NCI-H1105 treated with DMSO at 0.1 percent for 48 hours (cell line): Measurements from ENCODE around the gene DOCK2.

Experiments used
- DNase-seq: peaks from one replicate; lab custom pipeline; 2025; lab: John Stamatoyannopoulos, UW

The DOCK2 gene

GRCh38 chr5:169905017-169905416 is 267.9 kb downstream of the DOCK2 start:
- DNase-seq, result no peak

DNA sequence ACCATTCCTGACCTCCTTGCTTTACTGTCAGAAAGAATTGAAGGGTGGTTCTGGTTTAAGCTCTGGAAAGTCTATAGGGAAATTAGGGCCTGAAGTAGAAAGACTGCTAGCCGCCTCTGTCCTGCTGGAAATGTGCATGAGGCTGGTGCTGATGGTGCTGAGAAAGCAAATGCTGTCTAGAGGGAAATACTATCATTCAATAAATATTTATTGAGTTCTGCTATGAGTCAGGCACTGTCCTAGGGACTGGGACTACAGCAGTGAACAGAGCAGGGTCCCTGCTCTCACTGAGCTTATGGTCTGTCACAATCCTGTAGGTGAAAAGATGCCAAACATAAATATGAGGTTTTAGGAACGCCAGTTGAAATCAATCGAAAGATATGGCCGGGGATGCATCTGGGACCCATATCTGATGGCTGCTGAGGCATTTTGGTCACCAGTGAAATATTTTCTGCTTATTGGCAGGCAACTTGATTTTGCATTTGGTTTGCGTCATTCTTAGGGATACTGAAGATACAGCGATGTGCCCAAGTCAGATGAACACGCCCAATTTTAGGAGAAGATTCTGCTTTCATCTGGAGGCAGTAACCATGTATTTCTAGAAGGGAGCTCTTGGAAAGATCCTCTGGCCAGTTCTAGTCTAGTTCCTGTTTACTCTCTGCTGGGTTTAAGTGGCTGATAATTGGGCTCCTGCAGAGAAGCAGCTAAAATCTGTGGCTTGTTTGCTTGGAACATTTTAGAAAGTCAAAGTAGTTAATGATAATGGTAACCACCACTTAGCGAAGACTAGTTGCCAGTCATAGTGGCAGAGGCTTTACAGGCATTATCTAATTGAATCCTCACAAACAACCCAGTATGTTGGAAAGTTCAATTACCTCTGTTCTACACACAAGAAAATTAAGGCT is 269.9 kb downstream of the DOCK2 start:
- peak; percentile 71 for DNase-seq

DNA sequence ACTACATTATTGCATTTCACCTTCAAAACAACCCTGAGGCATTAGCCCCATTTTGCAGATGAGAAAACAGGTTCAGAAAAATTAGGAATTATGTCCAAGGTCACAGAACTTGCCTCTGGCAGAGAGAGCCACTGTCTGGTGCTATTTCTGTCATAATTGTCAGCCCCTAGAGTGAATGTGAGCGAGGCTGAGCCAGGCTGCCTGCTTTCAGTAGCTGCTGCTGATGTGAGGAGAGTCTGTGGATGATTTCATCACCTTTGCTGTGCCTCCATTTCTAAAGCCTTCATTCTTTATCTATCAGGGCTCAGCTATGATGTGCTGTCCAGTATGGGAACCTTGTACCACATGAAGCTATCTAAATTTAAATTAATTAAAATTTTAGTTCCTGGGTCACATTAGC is 271.8 kb downstream of the DOCK2 start:
- DNase-seq, result no peak

GRCh38 chr5:169909945-169910344 is 272.9 kb downstream of the DOCK2 start:
- DNase-seq, result no peak

DNA sequence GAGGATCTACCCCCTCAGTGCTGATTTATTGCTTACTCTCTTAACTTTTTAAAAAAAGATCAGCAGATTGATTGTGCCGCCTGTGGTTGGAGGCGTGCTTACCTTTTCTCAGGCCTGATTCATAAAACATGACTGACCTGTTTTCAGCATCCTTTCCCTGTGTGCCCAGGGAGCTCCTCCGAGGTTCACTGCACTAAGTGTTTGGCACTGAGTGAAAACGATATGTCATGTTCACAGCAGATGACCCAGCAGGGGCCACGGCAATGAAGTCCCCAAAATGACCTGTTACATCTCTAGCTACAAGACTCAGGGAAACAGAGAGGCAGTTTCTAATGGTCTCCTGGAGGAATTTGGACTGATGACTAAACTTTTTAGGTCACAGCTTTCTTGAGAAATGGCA is 273.3 kb downstream of the DOCK2 start:
- no peak for DNase-seq

DNA sequence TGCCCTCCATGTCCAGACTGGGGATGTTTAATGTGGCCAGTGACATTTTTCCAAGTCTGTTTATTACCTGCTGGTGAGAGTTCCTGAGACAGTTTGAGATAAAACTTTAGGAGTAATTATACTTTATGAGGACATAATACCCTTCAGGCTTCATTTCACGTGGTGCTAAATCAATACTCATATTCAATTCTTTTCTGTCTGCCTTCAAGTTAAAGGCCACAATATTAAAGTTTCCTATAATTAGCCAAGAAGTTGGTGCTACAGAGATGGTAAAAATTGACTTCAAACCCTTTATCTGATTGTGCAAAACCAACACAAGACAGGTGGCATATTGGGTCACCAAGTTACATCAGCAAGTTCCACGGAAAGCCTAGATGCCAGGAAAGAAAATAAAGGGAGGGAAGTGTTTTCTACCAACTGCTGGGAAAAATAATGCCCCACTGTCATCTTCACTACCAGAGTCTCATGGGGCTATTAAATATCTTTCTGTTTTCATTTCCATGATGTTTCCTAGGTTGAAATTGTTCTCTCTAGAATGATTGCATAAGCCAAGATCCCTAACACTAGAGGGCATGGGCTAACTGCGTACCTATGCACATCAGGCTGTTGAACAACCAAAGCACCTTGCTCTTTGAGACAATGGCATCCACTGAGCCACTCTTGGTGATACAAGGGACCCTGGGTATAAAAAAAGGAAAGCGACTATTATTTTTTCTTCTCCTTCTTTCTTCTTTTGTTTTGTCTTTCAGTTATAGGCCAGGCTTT is 274.6 kb downstream of the DOCK2 start:
- DNase-seq, result no peak

- no peak for DNase-seq
Observed at GRCh38 chr5:169913479-169913878, 276.4 kb downstream of the DOCK2 start.

- DNase-seq, result no peak
Observed at GRCh38 chr5:169914766-169915165, 277.7 kb downstream of the DOCK2 start.

- no peak for DNase-seq
Observed at GRCh38 chr5:169917500-169917899, 280.4 kb downstream of the DOCK2 start.

- no peak for DNase-seq
Observed at GRCh38 chr5:169918228-169918627, 281.2 kb downstream of the DOCK2 start.

GRCh38 chr5:169920474-169920873 is 283.4 kb downstream of the DOCK2 start:
- no peak for DNase-seq

DNA sequence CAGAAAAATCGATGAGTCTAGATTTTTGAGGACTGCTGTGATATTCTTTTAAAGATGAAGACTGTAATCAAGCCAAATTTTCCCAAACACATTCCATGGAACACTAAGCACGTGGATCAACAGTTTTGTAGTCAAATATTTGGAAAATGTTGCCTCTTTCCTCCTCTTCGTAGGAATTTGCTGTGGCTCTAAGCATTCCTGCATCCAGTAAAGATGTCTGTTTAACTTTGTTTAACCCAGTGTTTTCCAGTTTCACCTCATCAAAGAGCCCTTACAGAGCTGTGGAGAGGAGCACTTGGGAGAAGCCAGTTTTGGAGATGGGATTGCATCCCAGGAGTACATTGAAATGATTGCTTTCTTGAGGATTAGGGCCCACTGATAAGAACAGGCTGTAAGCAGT is 284.3 kb downstream of the DOCK2 start:
- no peak for DNase-seq

DNA sequence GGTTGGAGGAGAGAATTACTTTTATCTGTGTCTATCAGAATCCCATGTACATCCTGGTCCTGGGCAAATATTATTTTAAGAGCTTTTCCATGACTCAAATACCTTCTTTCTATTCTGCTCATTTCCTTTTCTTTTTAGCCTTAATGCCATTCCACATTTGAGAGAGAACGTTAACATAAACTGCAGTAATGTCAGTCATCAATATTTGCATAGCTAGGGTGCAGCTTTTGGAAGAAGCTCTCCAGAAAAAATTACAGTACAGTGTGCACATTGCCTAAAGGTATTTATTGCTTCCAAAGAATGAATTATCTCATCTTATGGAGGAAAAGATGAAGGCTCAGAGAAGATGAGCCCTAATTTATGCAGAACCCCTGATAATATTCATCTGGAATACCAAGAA is 284.9 kb downstream of the DOCK2 start:
- DNase-seq, result no peak

GRCh38 chr5:169922474-169922873 is 285.4 kb downstream of the DOCK2 start:
- DNase-seq, result no peak

- no peak for DNase-seq
Observed at GRCh38 chr5:169923988-169924387, 286.9 kb downstream of the DOCK2 start.

GRCh38 chr5:169933127-169933526 is 296.1 kb downstream of the DOCK2 start:
- DNase-seq, result no peak

DNA sequence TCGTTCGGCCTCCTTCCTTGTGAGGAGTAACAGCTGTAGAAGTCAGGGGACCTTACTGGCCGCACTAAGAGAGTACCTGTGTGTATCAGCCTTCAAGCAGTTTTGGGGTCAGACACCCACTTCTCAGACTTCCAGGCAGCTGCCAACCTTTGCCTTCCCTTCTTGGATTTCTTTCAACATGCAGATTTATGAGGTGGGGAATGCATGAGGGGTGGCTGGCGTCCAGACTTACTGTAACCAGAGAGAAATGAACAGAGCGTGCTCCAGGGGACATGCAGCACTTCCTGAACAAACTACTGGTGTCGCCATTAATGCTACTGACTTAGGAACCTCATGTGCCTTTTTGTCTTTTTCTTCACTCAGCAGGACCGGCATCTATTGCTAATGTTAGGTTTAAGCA is 296.5 kb downstream of the DOCK2 start:
- no peak for DNase-seq

DNA sequence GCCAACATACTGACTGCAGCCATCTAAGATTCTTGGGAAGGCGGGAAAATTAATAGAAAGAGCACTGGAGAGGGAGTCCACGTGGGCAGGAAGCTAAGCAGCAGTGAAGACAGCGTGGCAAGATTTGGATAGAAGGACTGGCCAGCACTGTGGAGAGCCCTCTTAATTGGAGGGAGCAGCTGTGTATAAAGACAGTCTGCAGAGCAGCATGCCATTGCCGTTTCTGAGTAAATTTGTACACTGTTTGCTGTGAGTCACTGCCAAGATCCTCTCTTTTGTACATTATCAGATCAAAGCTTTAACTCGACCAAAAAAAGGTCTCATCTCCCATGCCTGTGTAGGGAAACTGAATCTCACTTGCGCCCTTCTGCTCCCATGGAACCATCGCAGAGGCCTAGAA is 297.9 kb downstream of the DOCK2 start:
- no peak for DNase-seq

DNA sequence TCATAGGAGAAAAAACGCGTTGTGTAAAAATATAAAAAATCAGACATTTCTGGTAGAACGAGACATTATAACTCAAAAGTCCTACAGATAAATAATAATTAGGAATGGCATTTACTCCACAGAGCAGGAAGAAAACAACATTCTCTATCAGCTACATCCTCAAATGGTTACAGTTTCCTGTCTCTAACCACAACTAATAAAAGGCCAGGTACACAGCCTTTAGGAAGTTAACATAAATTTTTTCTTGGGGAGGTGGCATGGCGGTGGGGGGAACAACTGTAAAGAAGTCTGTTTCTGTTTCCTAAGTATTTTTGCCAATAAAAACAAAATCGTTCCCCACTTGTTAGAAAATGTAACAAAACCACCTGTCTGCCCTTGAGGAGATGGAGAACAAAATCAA is 298.7 kb downstream of the DOCK2 start:
- no peak for DNase-seq

GRCh38 chr5:169938439-169938838 is 301.4 kb downstream of the DOCK2 start:
- no peak for DNase-seq

GRCh38 chr5:169939731-169940130 is 302.7 kb downstream of the DOCK2 start:
- DNase-seq, result no peak

- no peak for DNase-seq
Observed at GRCh38 chr5:169941542-169941941, 304.5 kb downstream of the DOCK2 start.

DNA sequence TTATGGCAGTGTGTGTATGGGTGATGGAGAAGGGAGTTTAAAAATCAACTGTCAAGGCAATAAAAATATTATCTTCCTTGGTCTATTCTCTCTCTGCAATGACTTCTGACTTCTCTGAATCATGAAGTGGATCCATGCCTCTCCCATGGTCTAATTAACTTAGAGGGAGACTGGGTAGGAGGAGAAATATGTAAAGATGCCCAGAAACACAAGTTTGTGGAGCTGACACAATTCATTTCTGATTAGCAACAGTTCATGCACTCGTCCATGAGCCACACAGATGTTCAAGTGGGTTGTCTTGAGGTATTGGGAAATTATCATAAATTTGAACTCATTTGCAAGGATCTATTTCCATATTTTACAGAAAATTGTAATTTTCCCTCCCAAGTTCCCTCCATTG is 305.1 kb downstream of the DOCK2 start:
- DNase-seq, result no peak
